ENCODE data around the gene CHST5. TPM values are rescaled to one million over a fixed set of nuclear protein-coding genes. Genes with fewer than 3 reads are reported as not detected.

The CHST5 gene
- total RNA-seq, 1 donor from 2014 or later, result 0.41 TPM

DNA sequence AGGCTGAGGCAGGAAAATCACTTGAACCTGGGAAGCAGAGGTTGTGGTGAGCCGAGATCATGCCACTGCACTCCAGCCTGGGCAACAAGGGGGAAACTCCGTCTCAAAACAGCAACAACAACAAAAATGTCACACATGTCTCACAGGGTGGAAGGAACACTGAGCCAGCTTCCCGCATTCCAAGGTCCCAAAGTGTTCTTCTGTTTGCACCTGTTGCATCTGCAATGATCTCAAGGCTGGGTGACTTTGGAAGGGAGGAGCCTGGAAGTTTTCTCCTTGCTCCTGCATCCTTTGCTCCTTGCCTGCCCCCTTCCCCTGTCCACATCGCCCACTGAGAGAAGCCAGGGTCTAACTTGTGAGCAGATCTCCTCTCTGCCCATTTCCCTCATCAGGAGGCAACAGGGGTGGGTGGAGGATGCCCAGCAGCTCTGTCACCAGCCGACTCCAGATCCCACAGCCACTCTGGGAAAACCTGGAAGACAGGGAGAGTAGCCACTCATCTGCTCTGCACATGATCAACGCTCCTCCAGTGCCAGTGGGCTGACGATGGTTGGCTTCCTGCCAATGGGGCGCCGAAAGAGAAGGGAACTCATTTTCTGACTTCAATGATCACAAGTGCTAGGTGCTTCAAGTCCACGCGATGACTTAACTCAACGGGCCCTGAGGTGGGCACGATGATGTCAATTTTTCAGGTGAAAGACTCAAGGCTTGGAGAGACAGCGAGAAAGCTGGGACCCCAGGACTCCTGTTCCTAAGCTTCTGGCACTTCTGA, 53.3 kb downstream of the CHST5 start:
- no peak for FAIRE-seq
- DNase-seq (ENCODE audit: low spot score in 2 of 2), result no peak

DNA sequence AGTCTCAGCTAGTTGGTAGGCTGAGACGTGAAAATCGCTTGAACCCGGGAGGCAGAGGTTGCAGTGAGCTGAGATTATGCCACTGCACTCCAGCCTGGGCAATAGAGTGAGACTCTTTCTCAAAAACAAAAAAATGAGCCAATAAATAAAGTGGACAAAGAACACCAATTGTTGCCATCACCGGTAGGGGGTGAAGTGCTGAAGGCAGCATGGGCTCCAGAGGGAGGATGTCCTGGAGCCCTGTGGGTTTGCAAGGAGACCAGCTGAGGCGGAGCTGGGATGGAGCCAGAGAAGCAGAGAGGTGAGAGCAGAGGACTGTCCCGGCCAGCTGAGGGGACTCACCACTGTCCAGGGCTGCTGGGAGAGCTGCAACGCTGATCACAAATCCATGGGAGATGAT, 54.4 kb downstream of the CHST5 start:
- DNase-seq (ENCODE audit: low spot score in 2 of 2) (no peak), FAIRE-seq (no peak)

DNA sequence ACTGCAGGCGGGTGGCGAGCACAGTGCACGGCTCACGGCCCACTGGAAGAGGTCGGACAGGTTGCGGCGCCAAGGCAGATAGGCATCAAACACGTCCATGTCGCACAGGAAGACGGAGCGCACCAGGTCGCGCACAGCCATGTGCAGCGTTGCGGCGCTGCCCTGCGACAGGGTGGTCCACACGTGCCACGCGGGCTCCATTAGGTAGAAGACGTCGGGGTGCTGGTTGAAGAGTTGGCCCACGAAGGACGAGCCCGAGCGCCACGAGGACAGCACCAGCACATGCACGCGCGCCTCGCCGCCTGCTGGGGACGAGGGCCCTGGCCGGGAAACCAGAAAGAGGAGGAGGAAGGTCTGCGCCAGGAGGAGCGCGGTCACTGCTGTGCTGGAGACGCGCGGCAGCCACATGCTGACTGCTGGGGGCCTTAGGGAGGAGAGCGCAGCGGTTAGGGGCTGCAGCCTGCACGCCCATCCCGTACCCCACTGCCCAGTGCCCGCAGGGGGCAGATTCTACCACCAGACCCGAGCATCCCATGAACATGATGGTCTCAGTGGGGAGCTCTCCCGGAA, 56.4 kb downstream of the CHST5 start:
- DNase-seq (ENCODE audit: low spot score in 2 of 2) (no peak), FAIRE-seq (no peak)

Other genes starting within 250 kb of the CHST5 start
- 60.3 TPM for gene CFDP1, start 102.6 kb downstream of the CHST5 start, total RNA-seq
- gene TMEM170A, start 71.4 kb downstream of the CHST5 start, total RNA-seq, result 26.1 TPM
- gene CHST6, start 40.7 kb downstream of the CHST5 start, total RNA-seq, result 0.41 TPM
- gene TMEM231, start 20.1 kb upstream of the CHST5 start, total RNA-seq, result 14.3 TPM
- 96.6 TPM for gene GABARAPL2, start 30.3 kb upstream of the CHST5 start, total RNA-seq
- 40.4 TPM for gene ADAT1, start 87.2 kb upstream of the CHST5 start, total RNA-seq
- 105 TPM for gene KARS1, start 111.6 kb upstream of the CHST5 start, total RNA-seq
- 169 TPM for gene TERF2IP, start 111.7 kb upstream of the CHST5 start, total RNA-seq
- gene CPHXL2, start 140.9 kb upstream of the CHST5 start, total RNA-seq, result not detected
- gene DUXB, start 165.4 kb upstream of the CHST5 start, total RNA-seq, result not detected
- not detected for gene CPHXL, start 190.4 kb upstream of the CHST5 start, total RNA-seq